C4-2B (cell line): ENCODE results near the gene SMIM14.
"Not testable (repeated sequence)": the region's sequence is repeated elsewhere in the genome, so short reads cannot be mapped to it uniquely, and the experiment has no call there.

Experiments
- CTCF ChIP-seq: fragments of 450-650 bp; conservative IDR thresholded peaks from 2 replicates; pipeline ENCODE4 v1.5.1; 2017; ENCODE audit warnings: mild to moderate bottlenecking
- ZFX ChIP-seq: fragments of 450-650 bp; IDR thresholded peaks from 2 replicates; pipeline ENCODE4 v1.6.1; 2017

- TF ChIP-seq CTCF, ZFX: not testable (repeated sequence)
Measured at GRCh38 chr4:39656638-39657037, 18.0 kb upstream of the SMIM14 start.
